Stimulated activated CD8-positive, alpha-beta memory T cell treated with anti-CD3 and anti-CD28 coated beads, Interleukin-4, amount 100 ng/mL, for 48 hours (primary cell): ENCODE measurements around the gene TGFB1I1.
A peak's percentile ranks its signal among the peaks of the same experiment; 100 is the strongest.
"Not testable (repeated sequence)": the region's sequence is repeated elsewhere in the genome, so short reads cannot be mapped to it uniquely, and the experiment has no call there.

Experiments used
- DNase-seq: peaks from one replicate; pipeline ENCODE4 v3.0.0-alpha.2; 2020

The TGFB1I1 gene

DNA sequence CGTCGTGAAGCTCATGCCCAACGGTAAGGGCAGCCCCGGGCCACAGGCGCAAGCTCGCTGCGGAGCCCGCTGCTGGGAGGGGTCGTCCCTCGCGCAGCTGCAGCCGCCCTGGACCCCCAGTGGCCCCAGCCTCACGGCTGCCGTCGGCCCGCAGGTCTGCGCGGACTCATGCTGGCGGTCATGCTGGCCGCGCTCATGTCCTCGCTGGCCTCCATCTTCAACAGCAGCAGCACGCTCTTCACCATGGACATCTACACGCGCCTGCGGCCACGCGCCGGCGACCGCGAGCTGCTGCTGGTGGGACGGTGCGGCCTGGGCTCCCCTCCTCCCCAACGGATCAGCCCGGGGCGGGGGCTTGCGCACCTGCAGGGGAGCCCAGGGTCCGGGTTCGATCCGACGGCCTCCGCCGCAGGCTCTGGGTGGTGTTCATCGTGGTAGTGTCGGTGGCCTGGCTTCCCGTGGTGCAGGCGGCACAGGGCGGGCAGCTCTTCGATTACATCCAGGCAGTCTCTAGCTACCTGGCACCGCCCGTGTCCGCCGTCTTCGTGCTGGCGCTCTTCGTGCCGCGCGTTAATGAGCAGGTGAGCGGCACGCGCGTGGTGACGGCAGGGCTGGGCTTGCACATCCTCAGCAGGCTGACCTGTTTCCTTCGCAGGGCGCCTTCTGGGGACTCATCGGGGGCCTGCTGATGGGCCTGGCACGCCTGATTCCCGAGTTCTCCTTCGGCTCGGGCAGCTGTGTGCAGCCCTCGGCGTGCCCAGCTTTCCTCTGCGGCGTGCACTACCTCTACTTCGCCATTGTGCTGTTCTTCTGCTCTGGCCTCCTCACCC lies 16.7 kb downstream of the TGFB1I1 start:
- DNase-seq, result no peak

DNA sequence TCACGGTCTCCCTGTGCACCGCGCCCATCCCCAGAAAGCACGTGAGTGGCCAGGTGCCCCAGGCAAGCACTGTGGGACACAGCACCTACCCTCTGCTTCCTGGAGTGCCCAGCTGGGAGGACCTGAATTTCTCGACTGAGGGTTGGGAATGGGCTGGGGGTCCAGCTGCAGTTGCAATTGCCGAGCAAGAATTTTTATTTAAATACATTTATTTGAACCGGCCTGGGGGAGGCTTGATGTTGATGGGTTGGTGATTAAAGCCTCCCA lies 17.3 kb downstream of the TGFB1I1 start:
- DNase-seq, result no peak

DNA sequence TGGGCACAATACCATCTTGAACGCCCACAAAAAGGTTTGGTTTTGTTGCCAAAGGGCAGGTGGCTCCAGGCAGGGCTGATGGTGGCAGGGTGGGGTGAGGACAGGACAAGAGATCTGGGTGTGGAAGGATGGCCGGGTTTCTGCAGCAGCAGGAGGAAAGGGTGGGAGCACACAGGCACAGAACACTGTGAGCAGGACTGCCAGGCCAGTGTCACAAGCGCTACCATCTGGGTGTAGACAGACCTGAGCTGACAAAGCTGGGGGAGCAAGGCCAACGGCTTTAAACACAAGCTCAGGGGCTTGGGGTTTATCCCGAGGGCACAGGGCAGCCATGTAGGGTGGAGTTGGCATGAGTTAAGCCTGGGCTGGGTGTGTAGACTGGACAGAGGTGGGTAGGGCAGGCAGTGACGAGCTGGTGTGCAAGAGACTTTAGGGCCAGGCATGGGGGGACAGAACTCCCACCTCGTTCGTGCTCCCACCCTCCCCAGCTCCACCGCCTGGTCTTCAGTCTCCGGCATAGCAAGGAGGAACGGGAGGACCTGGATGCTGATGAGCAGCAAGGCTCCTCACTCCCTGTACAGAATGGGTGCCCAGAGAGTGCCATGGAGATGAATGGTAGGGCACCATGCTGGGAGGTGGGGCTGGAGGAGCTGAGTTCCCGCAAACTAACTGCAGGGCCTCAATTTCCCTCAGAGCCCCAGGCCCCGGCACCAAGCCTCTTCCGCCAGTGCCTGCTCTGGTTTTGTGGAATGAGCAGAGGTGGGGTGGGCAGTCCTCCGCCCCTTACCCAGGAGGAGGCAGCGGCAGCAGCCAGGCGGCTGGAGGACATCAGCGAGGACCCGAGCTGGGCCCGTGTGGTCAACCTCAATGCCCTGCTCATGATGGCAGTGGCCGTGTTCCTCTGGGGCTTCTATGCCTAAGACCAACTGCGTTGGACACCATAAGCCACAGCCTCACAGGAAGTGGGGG lies 17.9 kb downstream of the TGFB1I1 start:
- DNase-seq, result no peak

DNA sequence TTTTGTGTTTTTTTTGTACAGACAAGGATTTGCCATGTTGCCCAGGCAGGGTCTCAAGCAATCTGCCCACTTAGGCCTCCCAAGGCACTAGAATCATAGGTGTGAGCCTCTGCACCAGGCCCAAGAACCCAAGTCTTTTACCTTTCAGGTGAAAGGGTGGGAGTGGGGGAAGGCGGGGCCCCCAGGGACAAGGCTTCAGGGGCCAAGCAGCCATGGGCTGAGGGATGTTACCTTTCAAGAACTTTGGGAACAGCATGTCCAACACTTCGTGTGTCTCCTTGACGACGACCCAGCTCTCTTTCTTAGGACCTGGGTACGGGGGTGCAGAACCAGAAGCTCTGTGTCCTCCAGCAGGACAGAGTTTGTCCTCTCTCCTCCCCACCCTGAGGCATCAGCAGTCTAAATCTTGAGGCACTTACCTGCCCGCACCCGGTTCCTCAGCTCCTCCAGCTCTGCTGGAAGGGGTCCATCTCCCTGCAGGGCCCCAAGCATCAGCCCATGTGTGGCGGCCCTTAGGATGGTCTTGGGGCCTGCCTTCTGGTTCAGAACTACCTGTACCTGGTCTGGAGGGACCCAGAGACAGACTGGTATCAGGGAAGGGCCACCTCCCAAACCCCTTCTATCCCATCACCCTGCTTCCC lies 19.9 kb downstream of the TGFB1I1 start:
- DNase-seq, result no peak

- DNase-seq, result no peak
Observed at GRCh38 chr16:31493506-31494125, 21.7 kb downstream of the TGFB1I1 start.

DNA sequence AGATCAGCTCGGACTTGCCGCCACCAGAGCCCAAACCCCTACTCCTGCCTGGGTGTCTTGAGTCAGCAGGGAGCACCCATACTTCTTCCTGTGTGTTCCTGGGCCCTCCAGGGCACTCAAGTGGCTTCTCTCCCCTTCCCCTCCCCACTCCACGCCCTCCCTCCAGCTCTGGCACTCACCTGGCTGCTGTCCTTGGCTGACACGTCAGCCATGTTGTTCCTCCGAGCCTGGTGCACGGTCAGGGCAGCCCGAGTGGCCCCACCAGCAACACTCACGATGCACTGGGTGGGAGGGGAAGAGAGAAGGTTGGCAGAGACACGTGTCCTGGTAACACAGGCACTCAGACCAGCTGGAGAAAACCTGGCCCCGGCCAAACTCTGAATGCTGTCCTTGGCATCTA lies 24.7 kb downstream of the TGFB1I1 start:
- no peak for DNase-seq

DNA sequence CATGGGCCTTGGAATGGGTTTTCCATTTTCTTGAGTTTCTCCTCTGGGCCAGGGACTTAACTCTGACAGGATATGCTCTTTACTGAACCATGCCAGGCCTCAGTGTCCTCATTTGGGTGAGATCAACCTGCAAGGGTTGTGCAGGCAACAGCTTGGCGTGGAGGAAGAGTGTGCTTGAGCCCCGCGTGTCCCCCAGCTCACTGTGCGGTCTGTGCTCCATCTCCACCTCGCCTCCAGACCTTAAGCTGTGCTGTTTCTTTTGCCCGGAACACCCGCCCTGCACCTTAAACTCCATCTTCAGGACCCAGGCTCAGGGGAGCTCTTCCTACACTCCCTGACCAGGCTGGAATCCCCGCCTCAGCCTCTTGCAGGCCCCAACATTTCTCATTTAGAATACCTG lies 26.5 kb downstream of the TGFB1I1 start:
- DNase-seq, result no peak

DNA sequence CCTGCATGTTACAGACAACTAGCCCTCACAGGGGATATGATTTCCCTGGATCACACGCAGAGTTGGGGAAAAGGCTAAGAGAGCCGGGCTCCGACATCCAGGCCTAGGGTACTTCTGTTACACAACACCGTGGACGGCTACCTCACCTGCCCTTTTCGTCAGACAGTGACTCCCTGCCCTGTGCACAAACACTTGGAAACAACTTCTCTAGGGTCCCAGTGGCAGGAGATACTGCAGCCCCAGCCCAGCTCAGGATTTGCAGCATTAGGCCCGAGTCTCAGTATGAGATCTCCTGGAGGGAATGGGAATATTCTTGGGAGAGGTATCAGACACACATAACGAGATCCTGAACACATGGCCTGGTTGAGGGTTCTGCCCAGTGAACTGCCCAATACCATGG lies 28.0 kb downstream of the TGFB1I1 start:
- no peak for DNase-seq

GRCh38 chr16:31501226-31501965 lies 29.4 kb downstream of the TGFB1I1 start:
- no peak for DNase-seq

- DNase-seq, result no peak
Observed at GRCh38 chr16:31501966-31502348, 30.0 kb downstream of the TGFB1I1 start.

- no peak for DNase-seq
Observed at GRCh38 chr16:31502981-31503380, 31.0 kb downstream of the TGFB1I1 start.

GRCh38 chr16:31503555-31503954 lies 31.6 kb downstream of the TGFB1I1 start:
- DNase-seq, result not testable (repeated sequence)

DNA sequence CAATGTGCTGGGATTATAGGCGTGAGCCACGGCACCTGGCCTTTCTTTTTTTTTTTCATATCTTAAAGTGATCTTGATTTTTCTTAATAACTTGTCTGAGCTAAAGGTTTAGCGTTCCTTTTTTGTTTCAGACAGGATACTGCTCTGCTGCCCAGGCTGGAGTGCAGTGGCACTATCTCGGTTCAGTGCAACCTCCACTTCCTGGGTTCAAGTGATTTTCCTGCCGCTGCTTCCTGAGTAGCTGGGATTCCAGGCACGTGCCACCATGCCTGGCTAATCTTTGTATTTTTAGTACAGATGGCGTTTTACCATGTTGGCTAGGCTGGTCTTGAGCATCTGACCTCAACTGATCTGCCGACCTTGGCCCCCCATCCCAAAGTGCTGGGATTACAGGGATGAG lies 32.2 kb downstream of the TGFB1I1 start:
- no peak for DNase-seq

DNA sequence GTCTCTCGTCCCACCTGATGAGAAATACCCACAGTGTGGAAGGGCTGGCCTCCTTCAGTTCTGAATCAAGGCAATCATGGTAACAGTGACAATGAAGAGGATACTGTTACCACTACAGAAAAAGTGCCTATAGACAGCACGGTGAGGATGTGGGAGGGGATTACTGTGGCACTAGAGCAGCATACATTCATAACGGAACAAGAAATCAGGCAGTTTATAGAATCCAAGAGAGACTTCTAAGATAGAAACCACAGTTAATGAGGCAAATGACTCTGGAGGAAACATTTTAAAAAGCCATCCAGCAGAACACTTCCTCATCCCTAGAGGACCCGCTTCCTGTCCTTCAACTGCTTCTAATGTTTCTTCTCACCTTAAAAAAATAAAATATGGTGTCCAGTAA lies 33.5 kb downstream of the TGFB1I1 start:
- DNase-seq, result no peak

GRCh38 chr16:31507617-31507928 lies 35.6 kb downstream of the TGFB1I1 start:
- peak; percentile 53 for DNase-seq

DNA sequence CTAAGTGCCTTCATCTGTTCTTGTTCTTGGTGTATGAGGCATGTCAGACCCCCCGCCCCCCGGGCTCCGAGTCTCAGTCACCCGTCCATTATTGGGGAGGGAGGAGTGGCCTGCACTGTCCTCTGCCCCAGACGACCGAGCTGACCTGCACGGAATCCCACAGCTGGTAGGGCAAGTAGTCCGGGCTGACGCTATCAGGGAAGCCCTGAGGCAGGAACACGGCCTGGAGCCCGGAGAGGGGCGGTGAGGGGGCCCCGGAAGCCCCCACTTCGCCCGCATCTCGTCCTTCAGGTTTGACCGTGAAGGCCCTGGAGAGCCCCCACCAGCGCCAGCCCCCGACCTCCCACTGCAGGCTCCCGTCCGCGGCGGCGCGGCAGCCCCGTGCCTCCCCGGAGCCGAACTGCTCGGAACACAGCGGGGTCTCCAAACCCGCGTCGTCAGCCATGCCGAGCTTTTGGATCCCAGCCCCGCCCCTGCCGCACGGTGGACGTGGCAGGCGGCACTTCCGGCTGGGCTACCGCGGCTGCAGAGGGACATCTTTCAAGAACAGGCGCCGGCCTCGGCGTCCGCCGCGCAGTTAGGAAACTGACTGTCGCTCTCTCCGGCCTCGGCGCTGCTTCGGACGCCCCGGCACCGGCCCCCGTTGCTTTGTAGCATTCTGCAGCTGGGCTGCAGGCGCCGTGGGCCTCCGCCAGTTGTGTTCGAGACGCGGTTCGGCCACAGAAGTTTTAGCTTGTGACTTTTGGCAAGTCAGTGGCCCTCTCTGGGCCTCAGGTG lies 36.2 kb downstream of the TGFB1I1 start, which contains the start of gene RUSF1:
TSS of gene RUSF1 (minus strand) at position 463 of the 777 bp plus-strand sequence. CDS start at position 445, 18 bp downstream.
- peak; percentile 89 for DNase-seq

DNA sequence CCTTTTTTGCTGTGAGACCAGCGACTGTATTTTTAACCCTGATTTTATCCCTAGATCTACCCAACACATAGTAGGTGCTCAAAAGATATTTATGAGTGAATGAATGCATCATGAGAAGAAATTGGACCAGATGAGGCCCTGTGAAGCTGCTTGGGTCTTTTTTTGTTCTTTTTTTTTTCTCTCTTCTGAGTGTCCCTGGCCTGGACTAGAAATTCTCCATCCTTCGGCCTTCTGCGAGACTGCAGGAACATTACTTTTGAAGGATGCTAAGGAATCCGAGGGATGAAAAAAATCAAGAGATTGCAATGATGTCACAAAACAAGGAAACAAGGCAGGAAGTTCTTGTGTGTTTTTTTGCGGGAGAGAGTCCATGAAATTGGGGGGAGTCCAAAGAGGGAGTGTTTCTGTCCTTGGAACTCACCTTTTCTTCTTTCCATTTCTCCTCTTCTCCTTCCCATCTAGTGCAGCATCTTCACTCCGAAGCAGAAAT lies 36.8 kb downstream of the TGFB1I1 start:
- no peak for DNase-seq

GRCh38 chr16:31513126-31513525 lies 41.2 kb downstream of the TGFB1I1 start:
- no peak for DNase-seq

DNA sequence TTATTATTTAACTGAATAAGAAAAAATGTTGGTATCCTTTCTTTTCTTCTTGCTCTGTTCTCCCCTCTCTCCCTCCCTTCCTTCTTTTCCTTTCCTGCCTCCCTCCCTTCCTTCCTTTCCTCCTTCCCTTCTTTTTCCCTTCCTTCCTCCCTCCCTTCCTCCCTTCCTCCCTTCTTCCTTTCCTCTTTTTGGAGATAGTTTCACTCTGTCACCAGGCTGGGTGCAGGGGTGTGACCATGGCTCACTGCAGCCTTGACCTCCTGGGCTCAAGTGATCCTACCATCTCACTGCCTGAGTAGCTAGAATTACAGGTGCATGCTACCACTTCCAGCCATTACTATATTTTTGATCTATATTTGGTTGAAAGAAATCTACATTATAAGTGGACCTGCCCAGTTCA lies 41.9 kb downstream of the TGFB1I1 start:
- no peak for DNase-seq

GRCh38 chr16:31517800-31518402 lies 45.9 kb downstream of the TGFB1I1 start:
- DNase-seq, result no peak
